GM23338 (cell line): ENCODE measurements around the gene KRT17.

Source experiments
- CREB1 ChIP-seq: fragments of 250-450 bp; sonication (Bioruptor Pico); IDR thresholded peaks from 2 replicates; pipeline ENCODE4 v1.5.0; 2020; ENCODE audit warnings: low read depth, mild to moderate bottlenecking, moderate library complexity
- CTCF ChIP-seq, 2 experiments: fragments of 200-600 bp in 1 of 2; sonication (generic) in 1 of 2; conservative IDR thresholded peaks; 2 replicates each; pipeline versions ENCODE4 v1.5.1 to v1.6.1; 2016 to 2017; ENCODE audit warnings: antibody characterized with exemption in 2 of 2, low read depth in 2 of 2, mild to moderate bottlenecking in 2 of 2, moderate library complexity in 1 of 2
- EZH2 ChIP-seq: fragments of 200-600 bp; sonication (generic); IDR thresholded peaks from one replicate; pipeline ENCODE4 v1.8.0; 2017; ENCODE audit warnings: antibody characterized with exemption, mild to moderate bottlenecking, low read depth; ENCODE audit not compliant: unreplicated experiment
- EZH2phosphoT487 ChIP-seq: fragments of 200-600 bp; sonication (generic); IDR thresholded peaks from one replicate; pipeline ENCODE4 v1.8.1; 2018; ENCODE audit warnings: antibody characterized with exemption; ENCODE audit not compliant: unreplicated experiment
- JUNB ChIP-seq: IDR thresholded peaks from one replicate; pipeline ENCODE4 v1.6.1; 2016; ENCODE audit warnings: antibody characterized with exemption; ENCODE audit not compliant: unreplicated experiment
- POLR2AphosphoS5 ChIP-seq: IDR thresholded peaks from 2 replicates; pipeline ENCODE4 v1.6.1; 2016; ENCODE audit warnings: antibody characterized with exemption, low read depth
- TF ChIP-seq, protein P1 (sequence below): IDR thresholded peaks from one replicate; pipeline ENCODE4 v1.6.1; 2018; ENCODE audit warnings: antibody characterized with exemption; ENCODE audit not compliant: unreplicated experiment
- TF ChIP-seq, protein P2 (sequence below): IDR thresholded peaks from 2 replicates; pipeline ENCODE4 v1.6.1; 2016; ENCODE audit warnings: antibody characterized with exemption

GRCh38 chr17:41652461-41652970 is 28.1 kb upstream of the KRT17 start:
- TF ChIP-seq CTCF (conservative IDR thresholded peaks at IDR 0.05; ENCODE audit: low read depth in 2 of 2) (no peak), EZH2 (no peak), POLR2AphosphoS5 (no peak), CREB1 (CRISPR knock-in tag) (no peak), JUNB (no peak), EZH2phosphoT487 (no peak)
- TF ChIP-seq, protein P1, sequence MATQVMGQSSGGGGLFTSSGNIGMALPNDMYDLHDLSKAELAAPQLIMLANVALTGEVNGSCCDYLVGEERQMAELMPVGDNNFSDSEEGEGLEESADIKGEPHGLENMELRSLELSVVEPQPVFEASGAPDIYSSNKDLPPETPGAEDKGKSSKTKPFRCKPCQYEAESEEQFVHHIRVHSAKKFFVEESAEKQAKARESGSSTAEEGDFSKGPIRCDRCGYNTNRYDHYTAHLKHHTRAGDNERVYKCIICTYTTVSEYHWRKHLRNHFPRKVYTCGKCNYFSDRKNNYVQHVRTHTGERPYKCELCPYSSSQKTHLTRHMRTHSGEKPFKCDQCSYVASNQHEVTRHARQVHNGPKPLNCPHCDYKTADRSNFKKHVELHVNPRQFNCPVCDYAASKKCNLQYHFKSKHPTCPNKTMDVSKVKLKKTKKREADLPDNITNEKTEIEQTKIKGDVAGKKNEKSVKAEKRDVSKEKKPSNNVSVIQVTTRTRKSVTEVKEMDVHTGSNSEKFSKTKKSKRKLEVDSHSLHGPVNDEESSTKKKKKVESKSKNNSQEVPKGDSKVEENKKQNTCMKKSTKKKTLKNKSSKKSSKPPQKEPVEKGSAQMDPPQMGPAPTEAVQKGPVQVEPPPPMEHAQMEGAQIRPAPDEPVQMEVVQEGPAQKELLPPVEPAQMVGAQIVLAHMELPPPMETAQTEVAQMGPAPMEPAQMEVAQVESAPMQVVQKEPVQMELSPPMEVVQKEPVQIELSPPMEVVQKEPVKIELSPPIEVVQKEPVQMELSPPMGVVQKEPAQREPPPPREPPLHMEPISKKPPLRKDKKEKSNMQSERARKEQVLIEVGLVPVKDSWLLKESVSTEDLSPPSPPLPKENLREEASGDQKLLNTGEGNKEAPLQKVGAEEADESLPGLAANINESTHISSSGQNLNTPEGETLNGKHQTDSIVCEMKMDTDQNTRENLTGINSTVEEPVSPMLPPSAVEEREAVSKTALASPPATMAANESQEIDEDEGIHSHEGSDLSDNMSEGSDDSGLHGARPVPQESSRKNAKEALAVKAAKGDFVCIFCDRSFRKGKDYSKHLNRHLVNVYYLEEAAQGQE, result no peak
- TF ChIP-seq, protein P2, sequence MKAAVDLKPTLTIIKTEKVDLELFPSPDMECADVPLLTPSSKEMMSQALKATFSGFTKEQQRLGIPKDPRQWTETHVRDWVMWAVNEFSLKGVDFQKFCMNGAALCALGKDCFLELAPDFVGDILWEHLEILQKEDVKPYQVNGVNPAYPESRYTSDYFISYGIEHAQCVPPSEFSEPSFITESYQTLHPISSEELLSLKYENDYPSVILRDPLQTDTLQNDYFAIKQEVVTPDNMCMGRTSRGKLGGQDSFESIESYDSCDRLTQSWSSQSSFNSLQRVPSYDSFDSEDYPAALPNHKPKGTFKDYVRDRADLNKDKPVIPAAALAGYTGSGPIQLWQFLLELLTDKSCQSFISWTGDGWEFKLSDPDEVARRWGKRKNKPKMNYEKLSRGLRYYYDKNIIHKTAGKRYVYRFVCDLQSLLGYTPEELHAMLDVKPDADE, result no peak
